K562 (cell line): ENCODE results near the gene TTLL3. TPM values are rescaled to one million over a fixed set of nuclear protein-coding genes. Genes with fewer than 3 reads are reported as not detected.
A peak's percentile ranks its signal among the peaks of the same experiment; 100 is the strongest.
"Not testable (repeated sequence)": the region's sequence is repeated elsewhere in the genome, so short reads cannot be mapped to it uniquely, and the experiment has no call there.

Experiments
- ATAC-seq: fragments of 200-7000 bp; cut with Tn5 transposase; 3 replicates; pipeline ENCODE4 v1.9.1; 2020; ENCODE audit warnings: moderate library complexity
- BruUV-seq: library from RNA; stranded (reverse); fragments of 400-500 nt; replicated peaks from 2 replicates; lab custom pipeline; 2021; lab: Mats Ljungman, UMichigan
- CTCF ChIA-PET: fragments of 300-600 bp; formaldehyde crosslinking; extraction: SDS; loops from one replicate; lab custom pipeline; 2021; ENCODE audit warnings: low intra/inter-chr PET ratio; lab: Yijun Ruan, JAX
- POLR2A ChIA-PET: fragments of 300-600, 350-650 bp; sonication (Branson Sonifier 250); formaldehyde crosslinking; extraction: SDS; loops from one replicate; lab custom pipeline; 2021; ENCODE audit warnings: antibody characterized with exemption, inconsistent platforms; lab: Yijun Ruan, JAX
- DNase-seq, 4 experiments: peaks; one replicate each; pipeline versions ENCODE4 v3.0.0 to v3.0.0-alpha.2; 2011 to 2018; ENCODE audit warnings: low spot score in 3 of 4, mixed read lengths in 3 of 4; ENCODE audit errors: extremely low read depth in 1 of 4
- FAIRE-seq: peaks from 2 replicates; lab custom pipeline; 2011; peaks lifted over from hg19 to GRCh38; lab: Jason Lieb, UNC
- H2AFZ ChIP-seq: 2 replicates; pipeline ENCODE4 v1.6.0; 2011; ENCODE audit warnings: low read depth, low read length, control low read depth, inconsistent platforms
- H3K27ac ChIP-seq: fragments of 200-600 bp; 3 replicates; pipeline ENCODE4 v1.8.0; 2011; ENCODE audit warnings: low read depth, mild to moderate bottlenecking, control low read depth, inconsistent platforms, low read length, moderate library complexity, mixed read lengths; ENCODE audit errors: extremely low read depth
- H3K27me3 ChIP-seq, 2 experiments: fragments of 300-600 bp in 1 of 2; 2 replicates in 1 of 2; 3 replicates in 1 of 2; pipeline versions ENCODE4 v1.6.0 to v1.8.0; 2011; ENCODE audit warnings: inconsistent platforms in 2 of 2, low read length in 2 of 2, mild to moderate bottlenecking in 1 of 2, mixed read lengths in 1 of 2, moderate library complexity in 1 of 2; ENCODE audit not compliant: control insufficient read depth in 2 of 2, insufficient read depth in 2 of 2
- H3K36me3 ChIP-seq: fragments of 300-600 bp; 3 replicates; pipeline ENCODE4 v1.8.0; 2011; ENCODE audit warnings: mild to moderate bottlenecking, low read length, inconsistent platforms; ENCODE audit not compliant: control insufficient read depth, insufficient read depth
- H3K4me1 ChIP-seq, 2 experiments: fragments of 200-600 bp in 1 of 2; replicated peaks in 1 of 2; 2 replicates in 1 of 2; 3 replicates in 1 of 2; pipeline versions ENCODE4 v1.5.1 to v1.8.0; 2011; ENCODE audit warnings: inconsistent platforms in 2 of 2, low read length in 2 of 2, mild to moderate bottlenecking in 1 of 2, mixed read lengths in 1 of 2, moderate library complexity in 1 of 2; ENCODE audit not compliant: control insufficient read depth in 2 of 2, insufficient read depth in 2 of 2
- H3K4me2 ChIP-seq: 2 replicates; pipeline ENCODE4 v1.6.1; 2011; ENCODE audit warnings: low read length, control low read depth, inconsistent platforms, mixed read lengths; ENCODE audit not compliant: insufficient read depth
- H3K4me3 ChIP-seq: fragments of 200-600 bp; sonication (generic), shearing (Covaris generic); 2 replicates; pipeline ENCODE4 v1.5.1; 2016; ENCODE audit warnings: control low read depth, inconsistent platforms
- H3K79me2 ChIP-seq: fragments of 200-600 bp; 3 replicates; pipeline ENCODE4 v1.8.0; 2011; ENCODE audit warnings: low read length, inconsistent platforms; ENCODE audit not compliant: control insufficient read depth, insufficient read depth
- H3K9ac ChIP-seq, 2 experiments: 2 replicates each; pipeline versions ENCODE4 v1.6.0 to v1.6.1; 2011; ENCODE audit warnings: low read depth in 2 of 2, low read length in 2 of 2, control low read depth in 1 of 2, inconsistent platforms in 1 of 2, mild to moderate bottlenecking in 1 of 2, mixed read lengths in 1 of 2; ENCODE audit not compliant: insufficient read depth in 1 of 2
- H3K9me1 ChIP-seq: one replicate; pipeline ENCODE4 v1.6.0; 2011; ENCODE audit warnings: inconsistent platforms, mild to moderate bottlenecking, low read length, moderate library complexity; ENCODE audit not compliant: control insufficient read depth, insufficient read depth
- H3K9me3 ChIP-seq: replicated peaks from 2 replicates; pipeline ENCODE4 v1.5.1; 2011; ENCODE audit warnings: low read depth, low read length, inconsistent platforms; ENCODE audit not compliant: control insufficient read depth, insufficient read depth
- H4K20me1 ChIP-seq: replicated peaks from 2 replicates; pipeline ENCODE4 v1.6.1; 2011; ENCODE audit warnings: low read length, inconsistent platforms, mixed read lengths; ENCODE audit not compliant: control insufficient read depth, insufficient read depth
- ATF3 ChIP-seq, 2 experiments: fragments of 450-650 bp in 1 of 2; sonication (generic) in 1 of 2; formaldehyde crosslinking in 1 of 2; IDR thresholded peaks in 1 of 2; conservative IDR thresholded peaks in 1 of 2; 2 replicates each; pipeline versions ENCODE4 v1.6.1 to v1.8.1; 2016 to 2023; ENCODE audit warnings: mild to moderate bottlenecking in 2 of 2, moderate library complexity in 2 of 2, inconsistent platforms in 1 of 2, missing genetic modification reagents in 1 of 2
- ATF7 ChIP-seq: fragments of 450-650 bp; IDR thresholded peaks from 2 replicates; pipeline ENCODE4 v1.7.1; 2014; ENCODE audit warnings: mild to moderate bottlenecking, moderate library complexity
- DEAF1 ChIP-seq: fragments of 450-650 bp; formaldehyde crosslinking; IDR thresholded peaks from 2 replicates; pipeline ENCODE4 v1.4.0; 2020; ENCODE audit warnings: mild to moderate bottlenecking, moderate library complexity
- RAD21 ChIP-seq, 2 experiments: fragments of 250-450 bp in 1 of 2; fragments of 450-650 bp in 1 of 2; sonication (Bioruptor Pico) in 1 of 2; formaldehyde crosslinking in 1 of 2; IDR thresholded peaks in 1 of 2; conservative IDR thresholded peaks in 1 of 2; 2 replicates each; pipeline versions ENCODE4 v1.4.0 to v1.8.0; 2020 to 2022; ENCODE audit warnings: mild to moderate bottlenecking in 2 of 2, moderate library complexity in 1 of 2
- RCOR1 ChIP-seq, 2 experiments: IDR thresholded peaks; 2 replicates each; pipeline ENCODE4 v1.6.1; 2012; ENCODE audit warnings: low read depth in 2 of 2, low read length in 2 of 2, borderline replicate concordance in 1 of 2, improper control_type of control experiment in 1 of 2
- REST ChIP-seq, 2 experiments: fragments of 450-650 bp; formaldehyde crosslinking in 1 of 2; IDR thresholded peaks; 2 replicates each; pipeline versions ENCODE4 v1.4.0 to v1.6.1; 2014 to 2020; ENCODE audit warnings: mild to moderate bottlenecking in 2 of 2, borderline replicate concordance in 1 of 2, low read depth in 1 of 2
- SMC3 ChIP-seq: conservative IDR thresholded peaks from 2 replicates; pipeline ENCODE4 v1.6.1; 2011; ENCODE audit warnings: low read depth, low read length, improper control_type of control experiment; ENCODE audit not compliant: insufficient read depth
- SOX6 ChIP-seq: fragments of 450-650 bp; IDR thresholded peaks from 2 replicates; pipeline ENCODE4 v1.6.1; 2014; ENCODE audit warnings: mild to moderate bottlenecking
- TBL1XR1 ChIP-seq, 2 experiments: IDR thresholded peaks; 2 replicates each; pipeline ENCODE4 v1.6.1; 2012; ENCODE audit warnings: improper control_type of control experiment in 2 of 2, low read length in 2 of 2, mild to moderate bottlenecking in 1 of 2
- WGBS: fragments of 100-300 bp; shearing (Covaris generic); methylation state at CpG from one replicate; pipeline ENCODE4 v1.1.6; 2016; ENCODE audit warnings: low coverage, mixed read lengths; ENCODE audit not compliant: insufficient coverage; ENCODE audit errors: missing lambda C conversion rate; 5-methylcytosine and 5-hydroxymethylcytosine counted together
- in situ Hi-C: fragments of 300-500 bp; cut with MboI; formaldehyde crosslinking; loops from 4 replicates; pipeline ENCODE4 v1.15.0; 2018; ENCODE audit warnings: inconsistent platforms, mixed read lengths
- intact Hi-C: fragments of 100-400 bp; cut with micrococcal nuclease; formaldehyde crosslinking; loops from 2 replicates; pipeline ENCODE4 v1.14.2; 2022
- polyA plus RNA-seq, 8 experiments: library from polyadenylated mRNA; depleted of rRNA in 4 of 8; stranded (reverse) in 5 of 8; unstranded in 3 of 8; fragments of >200 nt; fragmentation: Nextera tagmentation in 2 of 8; fragmentation: Illumina TruSeq in 1 of 8; extraction: Ambion mirVana in 2 of 8; extraction: Trizol in 1 of 8; gene quantifications; 2 replicates each; pipeline versions ENCODE4 v1.2.1 to v1.2.3, GENCODE V29; 2011 to 2014; ENCODE audit warnings: inconsistent platforms in 1 of 8, missing spikeins in 1 of 8
- total RNA-seq, 7 experiments: library from RNA; depleted of rRNA in 6 of 7; stranded (reverse); fragments of >200 nt in 6 of 7; fragmentation: Illumina TruSeq in 2 of 7; extraction: Trizol in 2 of 7; gene quantifications; 2 replicates each; pipeline versions ENCODE4 v1.2.1 to v1.2.3, GENCODE V29; 2011 to 2021; ENCODE audit warnings: low replicate concordance in 1 of 7

The TTLL3 gene
- total and polyA plus RNA-seq, 9 of the 15 experiments (the other 6 are each of a cell fraction or from before 2014, with no cell fraction given): 8.9 to 106 (median 33.2) TPM

GRCh38 chr3:9848860-9849259 lies 38.8 kb downstream of the TTLL3 start:
- H4K20me1 ChIP-seq; H3K79me2 ChIP-seq; H3K4me3 ChIP-seq; CTCF ChIA-PET; H3K36me3 ChIP-seq; H3K27me3 ChIP-seq; BruUV-seq; H3K9me3 ChIP-seq; POLR2A ChIA-PET; H3K27ac ChIP-seq; H3K4me1 ChIP-seq; FAIRE-seq; H3K4me2 ChIP-seq; H3K9ac ChIP-seq; ATAC-seq; H3K9me1 ChIP-seq; TF ChIP-seq ATF3 (IDR thresholded peaks at IDR 0.05); REST (CRISPR knock-in tag; IDR thresholded peaks at IDR 0.05; ENCODE audit: low read depth): not testable (repeated sequence)
- 25% methylated on average over 4 of the region's 4 CpGs for WGBS
- intact Hi-C loops: loop anchor here (10.0 kb wide), 1 partner anchor 176 kb away; the partner anchor contains the start of gene FANCD2
- in situ Hi-C loops: loop anchor here (25.0 kb wide), 1 partner anchor 888 kb away; no protein-coding TSS in a partner anchor
- H2AFZ ChIP-seq: peak overlapping the region; percentile 46; the same call in 1 of the 2 replicates
- DNase-seq: peak in 1 of 4 experiments; percentile 49
- TF ChIP-seq ATF3 (CRISPR knock-in tag; conservative IDR thresholded peaks at IDR 0.05) (0 out of 2 replicates have a peak, but pooled peaks have one; percentile 24), DEAF1 (CRISPR knock-in tag) (0 out of 2 replicates have a peak, but pooled peaks have one; percentile 14), REST (IDR thresholded peaks at IDR 0.05; ENCODE audit: borderline replicate concordance) (peak; percentile 40; the same call in 1 of the 2 replicates), SMC3 (peak; percentile 47; the same call in 1 of the 2 replicates), SOX6 (0 out of 2 replicates have a peak, but pooled peaks have one; percentile 9), RCOR1 (IDR thresholded peaks at IDR 0.05; ENCODE audit: borderline replicate concordance in 1 of 2, low read depth in 2 of 2, low read length in 2 of 2) (peak in 1 of 2 experiments; percentile 27; a peak in 1 of 4 replicates), RAD21 (CRISPR knock-in tag; conservative IDR thresholded peaks at IDR 0.05 in 1 of 2, IDR thresholded peaks at IDR 0.05 in 1 of 2) (peak; percentile 63 to 78), ATF7 (peak; percentile 25; the same call in 1 of the 2 replicates), TBL1XR1 (IDR thresholded peaks at IDR 0.05; ENCODE audit: low read length in 2 of 2) (0 out of 4 replicates have a peak, but pooled peaks of 1 of the 2 experiments have one; percentile 26)
